ENCODE measurements around the gene ATAD3C.
A peak's percentile ranks its signal among the peaks of the same experiment; 100 is the strongest.
"Not testable (repeated sequence)": the region's sequence is repeated elsewhere in the genome, so short reads cannot be mapped to it uniquely, and the experiment has no call there.

ATAD3C gene

DNA sequence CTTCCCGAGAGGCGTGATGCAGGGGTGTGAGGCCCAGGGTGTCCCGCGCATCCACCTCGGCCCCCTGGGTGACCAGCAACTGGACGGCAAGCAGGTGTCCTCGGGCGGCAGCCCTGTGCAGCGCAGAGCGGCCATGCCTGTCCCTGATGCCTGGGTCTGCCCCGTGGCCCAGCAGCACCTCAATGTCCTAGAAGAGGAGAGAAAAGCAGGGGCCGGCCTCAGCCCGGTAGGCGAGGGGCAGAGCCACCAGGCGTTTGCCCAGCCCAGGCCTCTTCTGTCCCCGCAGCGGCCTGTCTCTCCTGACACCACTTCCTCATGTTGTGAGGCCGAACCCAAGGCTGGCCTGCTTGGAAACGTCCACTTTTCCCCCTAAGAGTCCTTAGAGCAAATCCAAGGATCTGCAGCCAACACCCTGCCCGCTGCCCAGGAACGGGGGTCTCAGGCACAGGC lies 30.1 kb upstream of the ATAD3C start:
- DNase-seq (ENCODE audit: low read depth): no peak

DNA sequence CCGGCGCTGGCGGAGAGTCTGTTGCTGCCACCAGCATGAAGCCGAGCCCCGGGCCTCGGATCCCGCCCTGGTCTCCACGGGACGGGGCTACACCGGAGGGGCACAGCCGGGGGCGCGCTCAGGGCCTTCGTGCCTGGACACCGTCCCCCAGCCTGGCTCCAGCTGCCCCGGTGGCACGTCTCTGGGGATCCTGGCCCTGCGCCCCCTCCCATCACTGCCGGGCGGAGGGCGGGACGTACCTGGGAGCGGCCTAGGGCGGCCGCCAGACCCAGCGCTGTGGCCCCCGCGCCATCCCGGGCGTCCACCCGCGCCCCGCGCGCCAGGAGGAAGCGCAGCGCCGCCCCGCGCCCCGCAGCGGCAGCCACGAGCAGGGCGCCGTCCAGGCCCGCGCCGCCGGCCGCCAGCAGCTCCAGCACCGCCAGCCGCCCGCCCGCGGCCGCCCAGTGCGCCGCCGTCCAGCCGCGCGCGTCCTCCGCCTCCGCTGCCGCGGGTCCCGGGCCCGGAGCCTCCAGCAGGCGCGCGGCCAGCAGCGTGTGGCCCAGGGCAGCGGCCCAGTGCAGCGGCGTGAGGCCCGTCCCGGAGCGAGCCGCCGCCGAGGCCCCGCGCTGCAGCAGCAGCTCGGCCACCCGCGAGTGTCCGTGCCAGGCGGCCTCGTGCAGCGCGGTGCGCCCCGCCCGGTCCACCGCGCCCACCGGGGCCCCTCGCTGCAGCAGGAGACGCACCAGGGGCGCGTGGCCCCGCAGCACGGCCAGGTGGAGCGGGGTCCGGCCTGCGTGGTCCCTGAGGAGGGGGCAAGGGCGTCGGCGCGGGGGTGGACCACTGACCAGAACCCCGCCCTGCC lies 29.5 kb upstream of the ATAD3C start:
- DNase-seq (ENCODE audit: low read depth): no peak

DNA sequence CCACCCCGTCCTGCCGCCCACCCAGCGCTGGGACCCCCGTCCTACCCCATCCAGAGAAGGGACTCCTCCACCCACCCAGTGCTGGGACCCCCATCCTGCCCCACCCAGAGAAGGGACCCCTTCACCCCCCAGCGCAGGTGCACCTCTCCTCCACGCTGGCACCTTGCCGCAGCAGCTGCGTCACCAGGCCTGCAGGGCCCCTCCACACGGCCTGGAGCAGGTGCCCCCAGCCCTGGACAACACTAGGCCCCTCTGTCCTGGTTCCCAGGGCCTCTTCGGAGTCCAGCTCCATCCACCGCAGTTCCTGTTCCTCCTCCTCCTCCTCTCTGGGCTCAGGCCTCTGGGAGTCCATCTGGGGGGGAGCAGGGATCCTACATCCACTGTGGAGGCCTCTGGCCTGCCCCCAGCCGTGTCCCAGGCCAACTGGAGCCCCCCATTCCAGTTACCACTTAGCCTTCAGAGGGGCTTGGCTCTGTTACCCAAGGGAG lies 28.8 kb upstream of the ATAD3C start:
- no peak for DNase-seq (ENCODE audit: low read depth)

DNA sequence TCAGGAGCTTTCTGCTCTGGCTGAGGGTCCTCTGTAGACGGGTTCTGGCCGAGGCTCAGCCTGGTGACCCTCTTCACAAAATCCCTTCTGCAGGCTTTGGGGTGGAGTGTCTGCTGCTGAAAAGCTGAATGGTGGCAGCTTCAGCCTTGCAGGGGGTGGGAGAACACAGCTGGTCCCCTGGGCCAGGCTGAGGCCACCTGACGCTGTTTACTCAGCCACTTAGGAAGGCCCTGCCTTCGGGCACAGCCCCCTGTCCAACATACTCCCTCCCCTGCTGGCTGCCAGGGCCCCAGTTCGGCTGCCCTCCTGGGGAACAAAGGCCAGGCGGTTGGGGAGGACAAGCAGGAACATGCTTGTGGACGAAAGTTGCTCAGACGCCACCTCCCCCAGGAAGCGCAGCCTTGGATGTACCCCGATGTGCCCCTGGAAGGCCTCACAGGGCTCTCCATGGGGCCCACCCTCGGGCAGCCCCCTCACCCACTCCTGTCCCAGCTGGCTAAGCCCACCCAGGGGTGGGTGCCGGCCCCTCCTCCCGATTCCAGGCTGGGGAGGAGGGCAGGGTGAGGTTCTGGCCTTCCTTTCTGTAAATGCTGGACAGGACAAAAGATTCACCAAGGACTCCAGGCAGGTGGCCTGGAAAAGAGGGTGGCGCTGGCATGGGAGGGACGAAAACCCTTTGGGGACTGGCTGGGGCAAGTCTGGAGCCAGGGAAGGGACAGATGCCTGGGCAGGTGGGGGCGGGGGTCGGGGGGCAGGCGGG lies 28.2 kb upstream of the ATAD3C start, which contains the start of gene ANKRD65:
Gene ANKRD65, minus strand, starts transcription at position 130 of the 760 bp plus-strand sequence. CDS start 271 bp downstream, outside the sequence.
- no peak for DNase-seq (ENCODE audit: low read depth)

DNA sequence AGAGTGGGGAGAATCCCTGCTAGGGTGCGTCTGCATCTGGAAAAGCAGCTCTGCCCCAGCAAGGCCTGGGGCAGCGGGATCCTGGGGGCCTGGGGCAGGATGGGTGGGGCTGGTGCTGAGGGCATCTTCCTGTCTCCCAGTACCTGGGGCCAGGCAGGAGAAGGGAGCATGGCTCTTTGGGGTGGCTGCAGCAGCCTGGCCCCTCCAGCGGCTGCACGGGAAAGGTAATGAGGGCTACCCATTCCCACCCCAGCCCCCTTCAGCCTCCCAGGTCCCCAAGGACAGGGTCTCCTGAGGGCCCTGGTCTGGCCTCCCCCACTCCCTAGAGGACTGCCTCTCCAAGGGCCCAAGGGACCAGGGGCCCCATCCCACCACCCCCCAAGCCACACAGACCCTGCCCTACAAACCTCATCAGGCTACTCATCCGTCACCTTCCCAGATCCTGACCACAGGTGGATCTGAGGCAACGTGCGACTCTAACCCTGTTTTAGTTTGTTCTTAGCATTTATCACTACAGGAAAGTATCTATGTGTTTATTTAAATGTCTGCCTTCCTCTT lies 27.5 kb upstream of the ATAD3C start:
- DNase-seq (ENCODE audit: low read depth): no peak

DNA sequence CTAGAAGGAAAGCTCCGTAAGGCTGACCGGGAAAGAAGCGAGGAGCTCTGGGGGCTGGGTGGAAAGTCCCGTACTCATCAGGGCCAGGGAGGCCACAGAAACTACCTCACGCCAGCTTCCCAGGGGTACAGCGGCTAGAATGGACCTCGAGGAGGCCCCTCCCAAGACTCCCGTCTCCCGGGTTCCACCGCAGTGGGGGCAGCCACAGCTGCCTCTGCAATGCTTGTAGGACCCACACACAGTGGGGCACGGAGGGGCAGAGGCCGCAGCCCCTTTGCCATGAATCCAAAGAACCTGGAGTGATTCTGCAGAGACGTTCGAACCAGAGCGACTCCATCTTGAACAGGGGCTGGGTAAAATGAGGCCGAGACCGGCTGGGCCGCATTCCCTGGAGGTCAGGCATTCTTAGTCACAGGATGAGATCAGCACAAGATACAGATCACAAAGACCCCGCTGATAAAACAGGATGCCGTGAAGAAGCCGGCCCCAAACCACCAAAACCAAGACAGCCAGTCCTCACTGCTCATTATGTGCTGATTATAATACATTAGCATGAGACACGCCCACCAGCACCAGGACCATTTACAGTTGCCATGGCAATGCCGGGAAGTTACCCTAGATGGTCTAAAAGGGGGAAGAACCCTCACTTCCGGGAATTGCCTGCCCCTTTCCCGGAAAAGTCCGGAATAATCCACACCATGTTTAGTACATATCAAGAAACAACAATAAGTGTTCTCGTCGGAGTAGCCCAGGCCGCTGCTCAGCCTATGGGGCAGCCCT lies 26.8 kb upstream of the ATAD3C start:
- no peak for DNase-seq (ENCODE audit: low read depth)

DNA sequence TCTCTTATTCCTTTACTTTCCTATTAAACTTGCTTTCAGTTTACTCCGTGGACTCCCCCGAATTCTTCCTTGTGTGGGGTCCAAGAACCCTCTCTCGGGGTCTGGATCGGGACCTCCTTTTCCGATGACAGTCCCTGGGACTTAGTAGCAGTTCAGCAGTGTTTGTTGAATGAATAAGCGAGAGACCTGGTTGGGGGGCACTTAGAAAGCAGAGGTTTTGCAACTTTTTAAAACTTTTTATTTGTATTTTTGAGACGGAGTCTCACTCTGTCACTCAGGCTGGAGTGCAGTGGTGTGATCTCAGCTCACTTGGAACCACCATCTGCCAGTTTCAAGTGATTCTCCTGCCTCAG lies 26.3 kb upstream of the ATAD3C start:
- no peak for DNase-seq (ENCODE audit: low read depth)

DNA sequence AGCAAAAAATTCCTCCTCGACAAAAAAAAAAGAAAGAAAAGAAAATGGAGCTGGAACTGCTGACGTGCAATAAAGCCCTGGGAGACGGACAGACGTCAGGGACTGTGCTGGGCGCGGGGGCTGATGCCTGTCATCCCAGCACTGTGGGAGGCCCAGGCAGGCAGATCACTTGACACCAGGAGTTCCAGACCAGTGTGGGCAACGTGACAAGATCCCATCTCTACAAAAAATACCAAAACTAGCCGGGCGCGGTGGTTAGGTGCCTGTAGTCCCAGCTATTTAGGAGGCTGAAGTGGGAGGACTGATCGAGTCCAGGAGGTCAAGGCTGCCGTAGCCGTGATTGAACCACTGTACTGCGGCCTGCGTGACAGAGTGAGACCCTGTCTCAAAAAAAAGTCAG lies 24.8 kb upstream of the ATAD3C start:
- no peak for DNase-seq (ENCODE audit: low read depth)

DNA sequence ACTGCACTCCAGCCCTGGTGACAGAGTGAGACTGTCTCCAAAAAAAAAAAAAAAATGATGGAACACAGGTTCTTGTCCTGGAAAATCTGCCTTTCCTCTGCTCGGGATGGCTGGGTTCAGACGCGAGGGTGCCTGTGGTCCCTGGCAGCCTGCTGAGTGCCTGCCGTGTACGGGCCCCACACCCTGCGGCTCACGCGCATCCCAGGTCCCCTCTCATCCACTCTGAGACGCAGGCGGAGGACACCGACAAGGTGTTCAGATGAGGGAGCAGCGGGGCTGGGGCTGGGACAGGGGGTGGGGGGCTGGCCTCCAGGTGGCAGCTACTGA lies 24.1 kb upstream of the ATAD3C start:
- no peak for DNase-seq (ENCODE audit: low read depth)

DNA sequence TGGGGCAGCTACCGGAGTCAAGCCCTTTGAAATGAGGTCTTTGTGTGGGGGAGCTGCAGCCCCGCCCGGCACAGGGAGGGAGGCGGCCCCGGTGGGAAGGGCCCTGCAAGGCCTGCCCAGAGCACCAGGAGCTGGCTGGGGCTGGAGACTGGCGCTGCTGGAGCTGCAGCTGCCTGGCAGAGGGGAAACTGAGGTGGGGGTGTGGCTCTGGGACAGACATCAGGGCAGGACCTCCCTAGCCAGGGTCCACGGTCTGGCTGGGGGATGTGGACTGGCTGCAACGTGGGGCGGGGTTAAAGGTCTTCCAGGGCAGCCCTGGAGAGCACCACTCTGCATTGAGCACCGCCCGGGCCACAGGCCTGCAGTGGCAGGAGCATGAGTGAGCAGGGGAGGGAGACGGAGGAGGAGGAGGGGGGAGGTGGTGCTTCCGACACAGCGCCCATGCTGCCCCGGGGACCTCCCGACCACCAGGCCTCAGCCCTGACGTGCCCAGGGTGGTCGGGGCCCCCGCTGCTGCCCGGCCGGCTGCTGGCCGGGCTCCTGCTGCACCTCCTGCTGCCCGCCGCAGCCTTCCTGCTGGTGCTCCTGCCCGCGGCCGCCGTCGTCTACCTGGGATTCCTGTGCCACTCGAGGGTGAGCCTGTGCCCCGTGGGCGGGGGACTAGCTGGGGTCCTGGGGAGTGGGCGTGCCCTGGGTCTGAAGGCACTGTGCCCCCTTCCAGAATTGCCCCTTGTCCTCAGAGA lies 23.6 kb upstream of the ATAD3C start:
- no peak for DNase-seq (ENCODE audit: low read depth)

DNA sequence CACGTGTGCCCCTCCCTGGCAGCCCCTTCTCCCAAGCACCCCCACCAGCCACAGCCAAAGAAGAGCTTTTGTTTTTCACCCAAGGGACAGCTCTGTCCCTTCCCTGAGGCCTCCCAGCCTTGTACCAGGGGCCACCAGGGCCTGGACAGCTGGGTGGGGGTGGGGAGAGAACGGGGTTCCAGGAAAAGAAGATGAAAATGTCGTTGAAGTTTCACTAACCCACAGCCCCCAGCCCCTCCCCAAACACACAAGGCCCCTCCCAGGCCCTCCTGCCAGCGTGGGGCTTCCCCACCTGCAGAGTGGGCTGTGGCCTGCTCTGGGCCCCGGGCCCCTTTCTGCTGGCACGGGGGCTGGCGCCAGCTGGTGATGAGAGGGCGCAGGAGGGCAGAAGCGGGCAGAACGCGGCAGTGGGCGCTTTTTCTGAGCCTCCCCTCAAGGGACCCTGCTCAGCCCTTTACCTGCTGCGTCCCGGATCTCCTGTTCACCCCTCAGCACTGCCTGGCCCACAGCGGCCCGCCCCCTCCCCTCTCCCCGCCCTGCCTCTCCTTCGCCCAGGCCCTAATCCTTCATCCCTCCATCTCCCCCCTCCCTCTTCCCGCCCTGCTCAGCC lies 22.9 kb upstream of the ATAD3C start:
- DNase-seq (ENCODE audit: low read depth): no peak

DNA sequence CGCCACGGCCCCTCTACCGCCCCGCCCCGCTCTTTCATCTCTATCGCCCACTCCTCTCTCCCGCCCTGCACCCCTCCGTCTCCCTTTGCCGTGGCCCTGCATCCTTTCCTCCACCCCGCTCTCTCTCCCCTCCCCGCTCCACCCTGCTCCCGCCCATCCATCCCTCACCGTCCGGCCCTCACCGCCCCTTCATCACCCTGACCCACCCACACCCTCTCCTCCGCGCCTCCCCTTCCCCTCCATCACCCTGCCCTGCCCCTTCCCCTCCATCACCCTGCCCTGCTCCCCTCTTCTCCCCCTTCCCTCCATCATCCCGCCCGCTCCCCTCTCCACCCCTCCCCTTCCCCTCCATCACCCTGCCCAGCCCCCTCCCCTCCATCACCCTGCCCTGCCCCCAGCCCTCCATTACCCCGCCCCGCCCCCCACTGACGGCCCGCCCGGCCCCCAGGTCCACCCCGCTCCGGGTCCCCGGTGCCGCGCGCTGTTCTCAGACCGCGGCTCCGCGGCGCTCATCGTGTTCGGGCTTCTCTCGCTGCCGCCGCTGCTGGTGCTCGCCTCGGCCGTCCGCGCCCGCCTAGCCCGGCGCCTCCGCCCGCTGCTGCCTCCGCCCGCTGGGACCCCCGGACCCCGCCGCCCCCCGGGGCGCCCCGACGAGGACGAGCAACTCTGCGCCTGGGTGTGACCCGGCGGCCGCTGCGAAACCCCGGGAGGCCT lies 22.2 kb upstream of the ATAD3C start:
- no peak for DNase-seq (ENCODE audit: low read depth)

DNA sequence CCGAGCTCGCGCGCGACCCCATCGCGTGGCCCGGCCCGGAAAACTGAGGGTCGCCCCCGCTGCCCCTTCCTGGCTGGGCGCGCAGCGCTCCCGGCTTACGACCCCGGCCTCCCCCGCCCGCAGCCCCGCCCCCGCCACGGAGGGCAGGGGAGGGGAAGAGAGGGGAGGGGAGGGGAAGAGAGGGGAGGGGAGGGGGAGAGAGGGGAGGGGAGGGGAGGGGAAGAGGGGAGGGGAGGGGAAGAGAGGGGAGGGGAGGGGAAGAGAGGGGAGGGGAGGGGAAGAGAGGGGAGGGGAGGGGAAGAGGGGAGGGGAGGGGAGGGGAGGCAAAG lies 21.7 kb upstream of the ATAD3C start:
- DNase-seq (ENCODE audit: low read depth): no peak

DNA sequence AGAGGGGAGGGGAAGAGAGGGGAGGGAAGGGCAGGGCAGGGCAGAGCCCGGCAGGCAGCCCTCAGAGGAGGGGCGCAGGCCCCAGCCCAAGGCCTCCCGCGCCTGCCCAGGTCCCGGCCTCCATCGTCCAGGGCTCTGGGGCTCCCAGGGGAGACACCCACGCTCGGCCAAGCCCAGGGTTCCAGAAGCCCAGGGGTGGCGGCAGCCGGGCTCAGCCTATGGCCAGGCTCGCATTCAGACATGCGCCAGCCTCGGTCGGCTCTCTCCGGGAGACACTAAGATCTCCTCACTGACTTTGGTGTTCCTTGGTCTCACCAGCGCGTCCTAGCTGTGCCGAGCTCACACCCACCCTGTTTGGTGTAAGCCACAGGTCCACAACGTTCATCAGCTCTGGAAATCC lies 21.3 kb upstream of the ATAD3C start:
- no peak for DNase-seq (ENCODE audit: low read depth)

DNA sequence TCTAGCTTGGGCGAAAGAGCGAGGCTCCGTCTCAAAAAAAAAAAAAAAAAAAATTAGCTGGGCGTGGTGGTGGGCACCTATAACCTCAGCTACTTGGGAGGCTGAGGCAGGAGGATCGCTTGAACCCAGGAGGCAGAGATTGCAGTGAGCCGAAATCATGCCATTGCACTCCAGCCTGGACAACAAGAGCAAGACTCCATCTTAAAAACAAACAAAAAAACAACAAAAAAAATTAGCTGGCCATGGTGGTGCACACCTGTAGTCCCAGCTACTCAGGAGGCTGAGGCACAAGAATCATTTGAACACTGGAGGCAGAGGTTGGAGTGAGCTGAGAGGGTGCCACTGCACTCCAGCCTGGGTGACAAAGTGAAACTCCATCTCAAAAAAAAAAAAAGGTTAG lies 20.5 kb upstream of the ATAD3C start:
- DNase-seq (ENCODE audit: low read depth): not testable (repeated sequence)

DNA sequence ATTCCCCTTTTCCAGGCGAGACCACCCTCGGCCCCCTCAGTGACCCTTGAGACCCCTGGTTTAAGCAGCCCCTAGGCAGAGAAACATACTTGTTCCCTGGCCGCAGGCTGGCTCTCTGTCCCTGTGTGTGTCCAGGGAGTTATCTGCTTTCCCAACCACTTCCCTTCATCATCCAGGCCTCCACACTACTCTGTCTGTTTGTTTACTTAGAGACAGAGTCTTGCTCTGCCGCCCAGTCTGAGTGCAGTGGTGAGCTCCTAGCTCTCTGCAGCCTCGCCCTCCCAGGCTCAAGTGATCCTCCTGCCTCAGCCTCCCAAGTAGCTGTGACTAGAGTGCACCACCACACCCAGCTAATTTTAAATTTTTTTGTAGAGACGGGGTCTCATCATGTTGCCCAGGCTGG lies 19.8 kb upstream of the ATAD3C start:
- no peak for DNase-seq (ENCODE audit: low read depth)

DNA sequence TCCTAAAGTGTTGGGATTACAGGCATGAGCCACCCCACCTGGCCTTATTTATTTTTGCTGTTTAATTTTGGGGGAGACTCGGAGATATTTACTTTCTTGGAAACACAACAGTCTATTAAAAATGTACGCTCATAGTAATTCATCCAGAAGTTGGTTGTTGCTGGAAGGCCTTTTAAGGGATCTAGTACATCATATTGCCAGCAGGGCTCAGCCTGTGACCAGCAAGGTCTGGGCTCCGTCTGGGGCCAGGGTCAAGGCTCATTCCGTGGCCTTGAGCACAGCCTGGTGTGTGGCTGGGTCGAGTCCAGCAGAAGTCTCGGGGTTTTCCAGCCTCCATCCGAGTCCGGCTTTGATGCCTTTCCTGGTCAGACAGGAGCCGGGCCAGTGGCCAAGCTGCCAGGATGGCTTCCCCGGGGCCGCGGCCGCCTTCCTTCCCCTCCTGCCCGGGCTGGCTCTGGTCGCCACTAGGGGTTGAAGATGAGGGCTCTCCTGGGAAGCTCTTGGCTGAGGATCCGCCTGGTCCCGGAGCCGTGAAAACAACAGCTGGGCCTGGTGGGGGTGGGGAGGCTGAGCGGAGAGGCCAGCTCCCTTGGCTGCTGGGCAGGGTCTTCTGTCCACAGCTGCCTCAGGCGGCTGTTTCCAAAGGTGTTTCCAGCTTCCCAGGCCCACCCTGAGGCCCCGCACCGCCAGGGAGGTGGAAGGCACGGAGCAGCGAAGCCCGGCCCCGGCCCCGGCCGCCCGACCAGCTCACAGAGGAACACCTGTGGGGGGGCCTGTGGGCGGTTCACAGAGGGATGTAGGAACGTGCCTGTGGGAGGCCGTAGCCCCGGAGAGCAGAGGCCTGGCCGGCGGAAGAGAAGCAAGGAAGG lies 19.1 kb upstream of the ATAD3C start:
- DNase-seq (ENCODE audit: low read depth): peak; percentile 34

DNA sequence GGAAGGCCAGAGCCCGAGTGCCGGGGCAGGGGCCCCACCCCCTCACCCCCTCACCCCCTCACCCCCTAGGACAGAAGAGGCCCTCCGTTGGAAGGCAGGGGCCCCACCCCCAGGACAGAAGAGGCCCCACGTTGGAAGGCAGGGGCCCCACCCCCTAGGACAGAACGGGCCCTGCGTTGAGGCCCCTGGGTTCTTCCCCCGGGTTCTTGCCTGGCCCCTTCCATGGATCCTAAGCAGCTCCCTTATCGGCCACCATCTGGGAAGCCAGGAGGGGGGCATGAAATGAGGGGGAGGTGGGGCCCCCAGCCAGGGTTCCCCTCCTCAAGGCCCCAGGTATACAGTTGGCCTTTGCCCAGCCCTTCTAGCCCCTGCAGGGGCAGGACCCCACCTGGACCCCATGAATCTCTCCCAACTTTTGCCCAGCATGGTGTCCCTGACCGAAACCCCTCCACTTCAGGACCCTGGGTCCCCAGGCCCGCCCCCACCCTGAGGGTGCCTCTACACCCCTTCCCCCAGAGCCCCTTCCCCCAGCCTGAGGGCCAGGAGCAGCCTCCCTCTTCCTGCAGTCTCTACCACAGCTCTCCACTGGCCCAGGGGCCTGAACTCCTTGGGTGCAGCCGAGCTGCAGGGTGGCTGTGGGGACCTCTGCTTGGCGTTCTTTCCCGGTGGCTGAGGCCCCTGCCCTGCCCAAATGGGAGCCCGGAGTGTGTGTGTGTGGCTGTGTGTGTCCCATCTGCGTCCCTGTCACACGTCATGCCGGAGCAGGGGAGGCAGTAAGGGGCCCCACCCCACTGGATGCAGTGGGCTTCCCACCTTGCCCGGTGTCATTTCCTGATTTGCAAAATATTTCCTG lies 18.3 kb upstream of the ATAD3C start:
- DNase-seq (ENCODE audit: low read depth): no peak

DNA sequence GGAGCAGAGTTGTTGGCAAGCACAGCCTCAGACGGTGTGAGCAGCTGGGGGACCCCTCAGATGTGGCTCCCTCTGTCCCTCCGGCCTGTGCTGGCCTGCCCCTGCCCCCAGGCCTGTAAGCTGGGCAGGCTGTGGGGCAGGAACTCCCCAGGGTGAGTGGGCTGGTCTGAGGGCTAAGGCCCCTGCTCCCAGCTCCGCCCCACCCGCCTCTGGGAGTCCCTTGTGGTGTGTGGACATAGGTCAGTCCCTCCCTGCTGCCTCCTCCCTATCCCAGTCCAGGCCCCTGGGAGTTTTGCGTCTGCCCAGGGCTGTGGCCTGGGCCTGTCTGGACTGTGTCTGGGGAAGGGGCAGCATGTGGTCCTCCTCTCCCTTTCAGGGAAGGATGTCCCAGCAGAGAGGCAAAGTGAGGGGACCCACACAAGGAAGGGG lies 17.6 kb upstream of the ATAD3C start:
- peak; percentile 47 for DNase-seq (ENCODE audit: low read depth)

All from fibroblast of gingiva (primary cell).